HEK293 (cell line): ENCODE data around the gene NHSL2.

Source experiments
- CTCF ChIP-seq: fragments of 450-650 bp; formaldehyde crosslinking; IDR thresholded peaks from 2 replicates; pipeline ENCODE4 v1.5.1; 2016; ENCODE audit warnings: missing biosample characterization, missing genetic modification characterization
- HOXA7 ChIP-seq: sonication (generic); formaldehyde crosslinking; IDR thresholded peaks from 2 replicates; pipeline ENCODE4 v1.8.1; 2022; ENCODE audit warnings: missing genetic modification reagents, borderline replicate concordance
- KLF16 ChIP-seq: fragments of 450-650 bp; formaldehyde crosslinking; IDR thresholded peaks from 2 replicates; pipeline ENCODE4 v1.5.1; 2017; ENCODE audit warnings: missing biosample characterization, missing genetic modification characterization
- PBX3 ChIP-seq: sonication (generic); formaldehyde crosslinking; IDR thresholded peaks from 2 replicates; pipeline ENCODE4 v1.8.1; 2022; ENCODE audit warnings: mild to moderate bottlenecking, moderate library complexity, missing genetic modification reagents
- PRDM6 ChIP-seq: fragments of 450-650 bp; formaldehyde crosslinking; IDR thresholded peaks from 2 replicates; pipeline ENCODE4 v1.5.1; 2017; ENCODE audit warnings: missing biosample characterization, missing genetic modification characterization
- TRIM28 ChIP-seq: IDR thresholded peaks from 2 replicates; pipeline ENCODE4 v1.6.1; 2011; ENCODE audit warnings: low read length, control low read depth, borderline replicate concordance
- YY1 ChIP-seq: fragments of 450-650 bp; formaldehyde crosslinking; IDR thresholded peaks from 2 replicates; pipeline ENCODE4 v1.5.1; 2018; ENCODE audit warnings: missing biosample characterization, missing genetic modification characterization
- ZFP41 ChIP-seq: fragments of 450-650 bp; formaldehyde crosslinking; IDR thresholded peaks from 2 replicates; pipeline ENCODE4 v1.5.1; 2016; ENCODE audit warnings: missing biosample characterization, missing genetic modification characterization, borderline replicate concordance
- ZNF16 ChIP-seq: fragments of 450-650 bp; formaldehyde crosslinking; IDR thresholded peaks from 2 replicates; pipeline ENCODE4 v1.5.1; 2016; ENCODE audit warnings: low read depth, missing biosample characterization, missing genetic modification characterization
- ZNF274 ChIP-seq, 2 experiments: fragments of 200-500 bp in 1 of 2; fragments of 450-650 bp in 1 of 2; sonication (Bioruptor generic) in 1 of 2; formaldehyde crosslinking in 1 of 2; IDR thresholded peaks; 2 replicates each; pipeline versions ENCODE4 v1.5.1 to v1.6.1; 2014 to 2016; ENCODE audit warnings: borderline replicate concordance in 1 of 2, inconsistent platforms in 1 of 2, low read length in 1 of 2, missing biosample characterization in 1 of 2, missing genetic modification characterization in 1 of 2
- ZNF677 ChIP-seq: fragments of 450-650 bp; IDR thresholded peaks from 2 replicates; pipeline ENCODE4 v1.5.0; 2018; ENCODE audit warnings: missing biosample characterization, mild to moderate bottlenecking, missing genetic modification characterization, moderate library complexity
- ZNF830 ChIP-seq: fragments of 450-650 bp; IDR thresholded peaks from 2 replicates; pipeline ENCODE4 v1.5.0; 2018; ENCODE audit warnings: missing biosample characterization, missing genetic modification characterization, low read depth, mild to moderate bottlenecking, moderate library complexity
- TF ChIP-seq, protein P1 (sequence below): fragments of 450-650 bp; formaldehyde crosslinking; IDR thresholded peaks from 2 replicates; pipeline ENCODE4 v1.5.1; 2016; ENCODE audit warnings: missing biosample characterization, missing genetic modification characterization

DNA sequence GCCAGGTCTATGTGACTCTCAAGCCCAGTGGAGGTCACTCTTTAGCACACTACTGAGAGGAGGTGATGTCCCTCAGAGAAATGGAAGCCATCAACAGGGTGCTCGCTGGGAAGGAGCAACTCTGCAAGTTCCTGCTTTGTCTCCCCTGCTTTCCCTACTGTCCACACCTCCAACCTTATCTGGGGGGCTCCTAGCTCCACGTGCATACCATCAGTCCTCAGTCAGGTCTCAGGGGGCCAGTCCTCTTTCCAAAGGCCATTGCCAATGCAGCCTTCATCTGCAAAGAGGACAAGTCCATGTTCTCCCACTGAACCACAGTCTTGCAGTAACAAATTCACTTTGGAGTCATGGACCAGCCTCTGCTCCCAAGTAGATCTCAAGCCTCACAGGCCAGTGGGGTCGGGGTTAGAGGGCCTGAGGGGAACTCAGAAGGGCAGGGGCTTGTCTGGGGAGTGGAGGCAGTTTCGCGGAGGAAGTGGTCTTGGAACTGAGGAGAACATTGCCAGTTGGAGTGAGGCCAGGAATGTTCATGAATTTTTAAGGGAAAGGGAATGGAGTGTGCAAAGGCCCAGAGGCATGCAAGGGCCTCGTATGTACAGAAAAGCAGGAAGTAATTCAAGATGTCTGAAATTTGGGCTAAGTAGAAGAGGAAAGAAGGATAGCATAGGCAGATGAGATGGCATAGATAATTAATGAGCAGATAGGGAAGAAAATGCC is 212.1 kb downstream of the NHSL2 start:
- no peak for TF ChIP-seq HOXA7
- no peak for TF ChIP-seq TRIM28
- no peak for TF ChIP-seq CTCF (tag by site-specific recombination)
- TF ChIP-seq ZFP41 = no peak
- no peak for TF ChIP-seq PRDM6 (tag by site-specific recombination)
- no peak for TF ChIP-seq PBX3 (CRISPR knock-in tag)
- TF ChIP-seq ZNF830 = no peak
- no peak for TF ChIP-seq ZNF16 (tag by site-specific recombination)
- TF ChIP-seq KLF16 (tag by site-specific recombination) = no peak
- no peak for TF ChIP-seq ZNF274 (IDR thresholded peaks at IDR 0.05; ENCODE audit: low read length)
- TF ChIP-seq ZNF274 (tag by site-specific recombination; IDR thresholded peaks at IDR 0.05; ENCODE audit: borderline replicate concordance) = no peak
- TF ChIP-seq, protein P1, sequence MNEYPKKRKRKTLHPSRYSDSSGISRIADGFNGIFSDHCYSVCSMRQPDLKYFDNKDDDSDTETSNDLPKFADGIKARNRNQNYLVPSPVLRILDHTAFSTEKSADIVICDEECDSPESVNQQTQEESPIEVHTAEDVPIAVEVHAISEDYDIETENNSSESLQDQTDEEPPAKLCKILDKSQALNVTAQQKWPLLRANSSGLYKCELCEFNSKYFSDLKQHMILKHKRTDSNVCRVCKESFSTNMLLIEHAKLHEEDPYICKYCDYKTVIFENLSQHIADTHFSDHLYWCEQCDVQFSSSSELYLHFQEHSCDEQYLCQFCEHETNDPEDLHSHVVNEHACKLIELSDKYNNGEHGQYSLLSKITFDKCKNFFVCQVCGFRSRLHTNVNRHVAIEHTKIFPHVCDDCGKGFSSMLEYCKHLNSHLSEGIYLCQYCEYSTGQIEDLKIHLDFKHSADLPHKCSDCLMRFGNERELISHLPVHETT (tag by site-specific recombination) = no peak
- TF ChIP-seq YY1 (tag by site-specific recombination) = no peak
- TF ChIP-seq ZNF677 (tag by site-specific recombination) = no peak
